Measurements from ENCODE around the gene BCAT1.

DNA sequence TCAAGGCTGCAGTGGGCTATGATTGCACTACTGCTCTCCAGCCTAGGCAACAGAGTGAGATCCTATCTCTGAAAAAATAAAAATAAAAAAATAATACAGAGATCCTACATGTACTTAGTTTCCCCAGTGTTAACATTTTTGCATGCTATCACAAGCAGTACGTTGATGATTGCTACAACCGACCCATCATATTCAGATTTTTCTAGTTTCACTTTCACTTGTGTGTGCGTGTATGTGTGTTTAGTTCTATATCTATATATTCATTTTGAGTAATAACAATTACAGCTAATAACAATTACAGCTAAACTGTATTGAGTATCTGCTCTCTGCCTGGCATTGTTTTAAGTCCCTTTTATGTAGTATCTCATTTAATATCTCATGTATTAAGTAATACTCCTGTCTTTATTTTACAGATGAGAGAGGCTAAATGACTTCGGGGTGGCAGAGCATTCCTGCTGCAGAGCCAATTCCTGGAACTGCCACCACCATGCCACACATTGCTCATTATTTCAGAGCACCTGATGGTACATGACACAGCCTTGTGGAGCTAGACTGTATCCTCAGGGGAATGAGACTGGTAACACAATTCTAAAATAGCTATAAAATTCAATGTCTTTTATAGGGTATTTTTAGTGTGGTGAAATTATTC is 153.1 kb downstream of the BCAT1 start:
- TF ChIP-seq, protein P1, sequence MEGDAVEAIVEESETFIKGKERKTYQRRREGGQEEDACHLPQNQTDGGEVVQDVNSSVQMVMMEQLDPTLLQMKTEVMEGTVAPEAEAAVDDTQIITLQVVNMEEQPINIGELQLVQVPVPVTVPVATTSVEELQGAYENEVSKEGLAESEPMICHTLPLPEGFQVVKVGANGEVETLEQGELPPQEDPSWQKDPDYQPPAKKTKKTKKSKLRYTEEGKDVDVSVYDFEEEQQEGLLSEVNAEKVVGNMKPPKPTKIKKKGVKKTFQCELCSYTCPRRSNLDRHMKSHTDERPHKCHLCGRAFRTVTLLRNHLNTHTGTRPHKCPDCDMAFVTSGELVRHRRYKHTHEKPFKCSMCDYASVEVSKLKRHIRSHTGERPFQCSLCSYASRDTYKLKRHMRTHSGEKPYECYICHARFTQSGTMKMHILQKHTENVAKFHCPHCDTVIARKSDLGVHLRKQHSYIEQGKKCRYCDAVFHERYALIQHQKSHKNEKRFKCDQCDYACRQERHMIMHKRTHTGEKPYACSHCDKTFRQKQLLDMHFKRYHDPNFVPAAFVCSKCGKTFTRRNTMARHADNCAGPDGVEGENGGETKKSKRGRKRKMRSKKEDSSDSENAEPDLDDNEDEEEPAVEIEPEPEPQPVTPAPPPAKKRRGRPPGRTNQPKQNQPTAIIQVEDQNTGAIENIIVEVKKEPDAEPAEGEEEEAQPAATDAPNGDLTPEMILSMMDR (conservative IDR thresholded peaks at IDR 0.05; ENCODE audit: low read depth in 2 of 2): no peak
- TF ChIP-seq EZH2phosphoT487 (IDR thresholded peaks at IDR 0.05; ENCODE audit: unreplicated experiment): no peak
